Spleen (tissue), 7 donors: Measurements from ENCODE around the gene CLBA1.

Source experiments
- CTCF ChIP-seq, 11 experiments: fragments of 200-600 bp in 7 of 11; fragments of 450-650 bp in 4 of 11; sonication (generic) in 4 of 11; IDR thresholded peaks in 8 of 11; conservative IDR thresholded peaks in 3 of 11; 1 replicate in 7 of 11; 2 replicates in 4 of 11; pipeline versions ENCODE4 v1.4.0 to v1.8.0; 2016 to 2021; ENCODE audit warnings: antibody characterized with exemption in 11 of 11, inconsistent platforms in 4 of 11, mild to moderate bottlenecking in 1 of 11
- POLR2A ChIP-seq, 3 donors: fragments of 450-650 bp; IDR thresholded peaks; one replicate each; pipeline ENCODE4 v1.5.1; 2017; ENCODE audit warnings: antibody characterized with exemption in 3 of 3, mild to moderate bottlenecking in 1 of 3
- POLR2AphosphoS5 ChIP-seq, 3 donors: sonication (generic); formaldehyde crosslinking; IDR thresholded peaks; one replicate each; pipeline ENCODE4 v1.5.1; 2017; ENCODE audit warnings: antibody characterized with exemption in 3 of 3
- donor health status: DM: no; HTN: no; CAD: no; lungs with moderate emphysema.
- donor health status: DM: no; HTN: no; CAD: no.
- donor health status: DM: no; HTN: no; CAD: no.

GRCh38 chr14:105020815-105021655 is 35.4 kb downstream of the CLBA1 start, which contains the start of gene CDCA4:
- peak in 1 of 3 donors; percentile 78 for TF ChIP-seq POLR2A (IDR thresholded peaks at IDR 0.05)
- peak; percentile 93 to 96 (median 95) for TF ChIP-seq POLR2AphosphoS5 (IDR thresholded peaks at IDR 0.05)
- peak in 2 of 11 experiments; percentile 35 to 50 for TF ChIP-seq CTCF (IDR thresholded peaks at IDR 0.05 in 8 of 11, conservative IDR thresholded peaks at IDR 0.05 in 3 of 11)
